ENCODE data around the gene SLC4A5.

- TF ChIP-seq RAD21 (IDR thresholded peaks at IDR 0.05; ENCODE audit: low read depth): no peak
- no peak for TF ChIP-seq TEAD4 (IDR thresholded peaks at IDR 0.05)
- TF ChIP-seq NFIC (IDR thresholded peaks at IDR 0.05): no peak
- no peak for TF ChIP-seq YY1 (IDR thresholded peaks at IDR 0.05; ENCODE audit: low read depth)
- TF ChIP-seq EGR1 (IDR thresholded peaks at IDR 0.05): no peak
- no peak for TF ChIP-seq CEBPB (IDR thresholded peaks at IDR 0.05)
- TF ChIP-seq REST (IDR thresholded peaks at IDR 0.05; ENCODE audit: low read depth): no peak
- no peak for TF ChIP-seq TCF12 (IDR thresholded peaks at IDR 0.05; ENCODE audit: low read depth)
- TF ChIP-seq MAX (IDR thresholded peaks at IDR 0.05): no peak
- no peak for TF ChIP-seq EP300 (IDR thresholded peaks at IDR 0.05; ENCODE audit: borderline replicate concordance)
- TF ChIP-seq FOXM1 (IDR thresholded peaks at IDR 0.05; ENCODE audit: borderline replicate concordance, low read depth): no peak
- TF ChIP-seq CREB1 (IDR thresholded peaks at IDR 0.05; ENCODE audit: low read depth): no peak
Measured at GRCh38 chr2:74221604-74222299, 121.5 kb downstream of the SLC4A5 start.
